OCI-LY1 (cell line): ENCODE measurements around the gene OTOS.

Experiments used
- H2AFZ ChIP-seq: fragments of 200-600 bp; sonication (generic), shearing (Covaris generic); 2 replicates; pipeline ENCODE4 v1.6.0; 2014; ENCODE audit warnings: antibody characterized with exemption, mild to moderate bottlenecking, low read length
- H3F3A ChIP-seq: fragments of 200-600 bp; sonication (generic), shearing (Covaris generic); 2 replicates; pipeline ENCODE4 v1.6.0; 2014; ENCODE audit warnings: mild to moderate bottlenecking, antibody characterized with exemption, low read length, moderate library complexity; ENCODE audit not compliant: insufficient read depth
- H3K27ac ChIP-seq: fragments of 200-600 bp; sonication (generic); 2 replicates; pipeline ENCODE4 v1.5.1; 2014; ENCODE audit warnings: low read length, mixed run types, mild to moderate bottlenecking, low read depth; ENCODE audit not compliant: poor library complexity, severe bottlenecking
- H3K27me3 ChIP-seq: fragments of 200-600 bp; sonication (generic); 2 replicates; pipeline ENCODE4 v1.6.0; 2014; ENCODE audit warnings: antibody characterized with exemption, mild to moderate bottlenecking, low read length, moderate library complexity; ENCODE audit not compliant: insufficient read depth
- H3K36me3 ChIP-seq: fragments of 200-600 bp; sonication (generic); 2 replicates; pipeline ENCODE4 v1.6.1; 2014; ENCODE audit warnings: mild to moderate bottlenecking, antibody characterized with exemption, low read length, moderate library complexity, mixed read lengths; ENCODE audit not compliant: insufficient read depth
- H3K4me1 ChIP-seq: fragments of 200-600 bp; sonication (generic); 2 replicates; pipeline ENCODE4 v1.5.1; 2014; ENCODE audit warnings: mild to moderate bottlenecking, low read length, moderate library complexity; ENCODE audit not compliant: insufficient read depth, severe bottlenecking
- H3K4me2 ChIP-seq: fragments of 200-600 bp; sonication (generic), shearing (Covaris generic); 2 replicates; pipeline ENCODE4 v1.6.1; 2014; ENCODE audit warnings: low read length
- H3K4me3 ChIP-seq: fragments of 200-600 bp; sonication (generic); 2 replicates; pipeline ENCODE4 v1.5.1; 2014; ENCODE audit warnings: low read length, low read depth, mild to moderate bottlenecking, mixed read lengths; ENCODE audit not compliant: poor library complexity, severe bottlenecking
- H3K79me2 ChIP-seq: fragments of 200-600 bp; shearing (Covaris generic); 2 replicates; pipeline ENCODE4 v1.6.1; 2016; ENCODE audit warnings: mixed run types, low read length, mixed read lengths; ENCODE audit not compliant: insufficient read depth
- H3K9ac ChIP-seq: fragments of 200-600 bp; sonication (generic), shearing (Covaris generic); 2 replicates; pipeline ENCODE4 v1.6.1; 2014; ENCODE audit warnings: mild to moderate bottlenecking, low read length, mixed read lengths
- H3K9me2 ChIP-seq: fragments of 200-600 bp; sonication (generic), shearing (Covaris generic); 2 replicates; pipeline ENCODE4 v1.6.1; 2014; ENCODE audit warnings: low read depth, mild to moderate bottlenecking, low read length, mixed read lengths
- H3K9me3 ChIP-seq: fragments of 200-600 bp; shearing (Covaris generic); 2 replicates; pipeline ENCODE4 v1.6.1; 2014; ENCODE audit warnings: low read length, mixed read lengths
- H4K20me1 ChIP-seq: fragments of 200-600 bp; sonication (generic), shearing (Covaris generic); 2 replicates; pipeline ENCODE4 v1.6.0; 2016; ENCODE audit warnings: mild to moderate bottlenecking, low read length; ENCODE audit not compliant: insufficient read depth
- EZH2 ChIP-seq: fragments of 200-600 bp; sonication (generic), shearing (Covaris generic); IDR thresholded peaks from 2 replicates; pipeline ENCODE4 v1.8.0; 2017; ENCODE audit warnings: borderline replicate concordance, mixed run types, mild to moderate bottlenecking, antibody characterized with exemption, low read length, moderate library complexity, mixed read lengths
- TF ChIP-seq, protein P1 (sequence below): fragments of 200-600 bp; sonication (generic), shearing (Covaris generic); IDR thresholded peaks from 2 replicates; pipeline ENCODE4 v1.5.1; 2017; ENCODE audit warnings: mild to moderate bottlenecking, antibody characterized with exemption, low read length, moderate library complexity, mixed read lengths

OTOS gene

DNA sequence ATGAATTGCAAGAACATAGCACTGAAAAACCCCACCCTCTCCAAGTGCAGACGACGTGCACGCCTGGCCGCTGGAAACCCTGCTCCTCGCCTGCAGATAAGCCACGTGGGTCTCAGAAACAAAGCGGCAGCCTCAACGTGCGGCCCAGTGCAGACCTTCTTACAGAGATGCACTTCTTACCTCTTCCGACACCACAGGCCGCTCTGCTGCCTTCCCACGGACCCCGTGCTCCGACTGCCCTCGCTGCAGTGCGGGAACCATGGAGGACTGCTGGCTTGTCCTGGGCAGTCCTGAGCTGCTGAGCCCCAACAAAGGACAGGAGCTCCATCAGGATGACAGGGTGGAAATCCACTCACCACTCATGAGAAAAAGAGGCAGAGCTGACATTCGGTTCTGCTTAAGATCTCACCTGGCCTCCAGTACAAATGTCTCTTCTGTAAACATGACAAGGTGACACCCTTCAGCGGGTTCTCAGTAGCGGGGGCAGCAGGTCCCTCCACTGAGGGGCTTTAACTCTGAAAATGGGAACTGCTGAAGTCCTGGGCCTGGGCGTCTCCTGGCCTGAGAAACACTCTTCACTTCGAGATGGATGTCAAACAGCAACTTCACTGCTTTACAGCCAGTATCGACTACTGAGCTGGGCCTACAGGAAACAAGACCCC is 10.6 kb downstream of the OTOS start:
- H3K27ac ChIP-seq, result no peak overlapping the region
- H3K4me2 ChIP-seq, result no peak overlapping the region
- peaks cover 3% of the 10 kb centered on the region for H3K4me1 ChIP-seq
- H4K20me1 ChIP-seq, result no peaks in the 10 kb centered on the region
- TF ChIP-seq, protein P1, sequence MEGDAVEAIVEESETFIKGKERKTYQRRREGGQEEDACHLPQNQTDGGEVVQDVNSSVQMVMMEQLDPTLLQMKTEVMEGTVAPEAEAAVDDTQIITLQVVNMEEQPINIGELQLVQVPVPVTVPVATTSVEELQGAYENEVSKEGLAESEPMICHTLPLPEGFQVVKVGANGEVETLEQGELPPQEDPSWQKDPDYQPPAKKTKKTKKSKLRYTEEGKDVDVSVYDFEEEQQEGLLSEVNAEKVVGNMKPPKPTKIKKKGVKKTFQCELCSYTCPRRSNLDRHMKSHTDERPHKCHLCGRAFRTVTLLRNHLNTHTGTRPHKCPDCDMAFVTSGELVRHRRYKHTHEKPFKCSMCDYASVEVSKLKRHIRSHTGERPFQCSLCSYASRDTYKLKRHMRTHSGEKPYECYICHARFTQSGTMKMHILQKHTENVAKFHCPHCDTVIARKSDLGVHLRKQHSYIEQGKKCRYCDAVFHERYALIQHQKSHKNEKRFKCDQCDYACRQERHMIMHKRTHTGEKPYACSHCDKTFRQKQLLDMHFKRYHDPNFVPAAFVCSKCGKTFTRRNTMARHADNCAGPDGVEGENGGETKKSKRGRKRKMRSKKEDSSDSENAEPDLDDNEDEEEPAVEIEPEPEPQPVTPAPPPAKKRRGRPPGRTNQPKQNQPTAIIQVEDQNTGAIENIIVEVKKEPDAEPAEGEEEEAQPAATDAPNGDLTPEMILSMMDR, result no peak
- no peak for TF ChIP-seq EZH2
- 0 out of 2 replicates have a peak, but pooled peaks cover 2% of the 10 kb centered on the region for H3K79me2 ChIP-seq
- H3K27me3 ChIP-seq, result no peaks in the 10 kb centered on the region
- H3K4me3 ChIP-seq, result no peak overlapping the region
- H3K9me2 ChIP-seq, result no peaks in the 10 kb centered on the region
- H3F3A ChIP-seq, result no peaks in the 10 kb centered on the region
- peaks cover 63% of the 10 kb centered on the region for H3K36me3 ChIP-seq
- H3K9me3 ChIP-seq, result no peaks in the 10 kb centered on the region
- no peak overlapping the region for H3K9ac ChIP-seq
- no peak overlapping the region for H2AFZ ChIP-seq

DNA sequence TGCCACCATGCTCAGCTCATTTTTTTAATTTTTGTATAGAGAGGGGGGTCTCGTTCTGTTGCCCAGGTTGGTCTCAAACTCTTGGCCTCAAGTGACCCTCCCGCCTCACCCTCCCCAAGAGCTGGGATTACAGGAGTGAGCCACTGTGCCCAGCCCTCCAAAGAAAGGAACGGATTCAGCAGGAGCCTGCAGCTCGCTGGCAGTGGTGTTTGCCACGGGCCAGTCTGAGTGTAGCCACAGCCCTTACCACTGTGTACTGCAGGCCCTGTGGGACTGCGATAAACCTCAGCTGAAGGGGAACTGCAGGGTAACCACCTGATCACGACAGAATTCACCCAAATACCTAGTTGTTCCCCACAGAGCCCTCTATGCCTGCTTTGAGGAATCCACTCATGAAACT is 11.1 kb downstream of the OTOS start:
- Histone ChIP-seq H3K27ac (no peak overlapping the region), H3K36me3 (peaks cover 63% of the 10 kb centered on the region), H3K79me2 (no peaks in the 10 kb centered on the region), H4K20me1 (no peaks in the 10 kb centered on the region), H3K4me2 (no peak overlapping the region), H3K9ac (no peak overlapping the region), H3K9me2 (no peaks in the 10 kb centered on the region), H3K9me3 (no peaks in the 10 kb centered on the region), H3K27me3 (no peaks in the 10 kb centered on the region), H3K4me1 (no peaks in the 10 kb centered on the region), H2AFZ (no peak overlapping the region), H3K4me3 (no peak overlapping the region), H3F3A (no peaks in the 10 kb centered on the region)
- no peak for TF ChIP-seq EZH2
- TF ChIP-seq, protein P1, result no peak

DNA sequence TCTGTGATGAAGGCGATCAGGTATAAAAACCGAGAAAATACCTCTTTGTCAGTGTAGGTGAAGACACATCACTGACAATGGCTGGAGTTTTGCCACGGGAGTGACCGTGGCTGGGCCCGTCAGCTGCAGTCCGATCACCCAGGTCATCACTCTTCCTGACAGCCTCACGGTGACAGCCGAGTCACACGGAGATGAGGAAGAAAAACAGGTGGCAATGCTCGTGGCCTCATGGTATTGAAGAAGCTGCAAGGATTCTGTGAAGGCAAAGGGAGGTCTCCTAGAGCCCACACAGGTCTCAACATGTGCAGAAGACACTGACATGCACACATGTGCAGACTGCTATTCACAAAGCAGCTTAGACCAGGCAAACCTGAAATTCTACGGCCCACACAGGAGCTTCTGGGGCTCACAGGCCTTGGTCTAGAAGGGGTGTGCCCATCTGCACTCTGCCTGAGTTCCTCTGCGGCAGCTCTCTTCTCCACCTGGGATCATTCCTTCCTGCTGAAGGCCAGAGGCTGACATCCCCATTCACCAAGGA is 11.8 kb downstream of the OTOS start:
- TF ChIP-seq EZH2, result no peak
- TF ChIP-seq, protein P1, result no peak
- no peaks in the 10 kb centered on the region for H3K9me2 ChIP-seq
- no peaks in the 10 kb centered on the region for H3K27me3 ChIP-seq
- no peak overlapping the region for H2AFZ ChIP-seq
- H3K4me3 ChIP-seq, result no peak overlapping the region
- no peaks in the 10 kb centered on the region for H3F3A ChIP-seq
- H3K4me2 ChIP-seq, result no peak overlapping the region
- no peak overlapping the region for H3K27ac ChIP-seq
- no peaks in the 10 kb centered on the region for H3K79me2 ChIP-seq
- peaks cover 60% of the 10 kb centered on the region for H3K36me3 ChIP-seq
- no peaks in the 10 kb centered on the region for H4K20me1 ChIP-seq
- H3K9ac ChIP-seq, result no peak overlapping the region
- no peaks in the 10 kb centered on the region for H3K9me3 ChIP-seq
- H3K4me1 ChIP-seq, result no peaks in the 10 kb centered on the region
